Heart left ventricle (tissue), 16 donors: ENCODE data around the gene PPM1F. TPM values are rescaled to one million over a fixed set of nuclear protein-coding genes. Genes with fewer than 3 reads are reported as not detected.

Source experiments
- ATAC-seq, 4 donors: fragments of 200-7000 bp; cut with Tn5 transposase; one replicate each; pipeline ENCODE4 v1.9.1; 2020 to 2022; ENCODE audit warnings: moderate library complexity in 4 of 4, mild to moderate bottlenecking in 3 of 4, moderate number of reproducible peaks in 1 of 4
- DNase-seq, 5 donors: peaks; one replicate each; pipeline ENCODE4 v3.0.0-alpha.2; 2020
- H3K27ac ChIP-seq, 12 donors: fragments of 200-600 bp; sonication (generic) in 4 of 12; one replicate each; pipeline versions ENCODE4 v1.5.0 to v1.8.0; 2016 to 2022; ENCODE audit warnings: mild to moderate bottlenecking in 2 of 12
- H3K27me3 ChIP-seq, 9 donors: fragments of 200-600 bp; sonication (generic) in 2 of 9; one replicate each; pipeline versions ENCODE4 v1.5.1 to v1.8.0; 2016 to 2022; ENCODE audit warnings: mild to moderate bottlenecking in 3 of 9
- H3K36me3 ChIP-seq, 9 donors: fragments of 200-600 bp; sonication (generic) in 2 of 9; one replicate each; pipeline versions ENCODE4 v1.5.0 to v1.8.0; 2018 to 2022; ENCODE audit warnings: mild to moderate bottlenecking in 2 of 9
- H3K4me1 ChIP-seq, 12 donors: fragments of 200-600 bp; sonication (generic) in 4 of 12; one replicate each; pipeline versions ENCODE4 v1.5.0 to v1.8.0; 2016 to 2022; ENCODE audit warnings: mild to moderate bottlenecking in 3 of 12
- H3K4me3 ChIP-seq, 12 donors: fragments of 200-600 bp; sonication (generic) in 4 of 12; one replicate each; pipeline versions ENCODE4 v1.5.0 to v1.8.0; 2017 to 2022; ENCODE audit warnings: mild to moderate bottlenecking in 9 of 12, moderate library complexity in 4 of 12
- H3K9me3 ChIP-seq, 12 donors: fragments of 200-600 bp; sonication (generic) in 4 of 12; one replicate each; pipeline versions ENCODE4 v1.5.0 to v1.8.0; 2016 to 2022; ENCODE audit warnings: mild to moderate bottlenecking in 1 of 12
- POLR2A ChIP-seq, 2 donors: fragments of 450-650 bp; IDR thresholded peaks; one replicate each; pipeline ENCODE4 v1.6.1; 2017; ENCODE audit warnings: antibody characterized with exemption in 2 of 2, mild to moderate bottlenecking in 2 of 2, moderate library complexity in 2 of 2
- WGBS, 4 donors: extraction: QIAGEN DNeasy Blood & Tissue Kit in 2 of 4; methylation state at CpG; one replicate each; pipeline versions ENCODE4 v1.1.5 to v1.1.7; 2013 to 2018; 5-methylcytosine and 5-hydroxymethylcytosine counted together
- intact Hi-C, 10 donors: fragments of 100-400 bp; cut with DNase I; formaldehyde crosslinking; loops; one replicate each; pipeline versions ENCODE4 v1.11.1 to v1.14.2; 2022
- polyA plus RNA-seq, 2 donors: library from polyadenylated mRNA; stranded (reverse); fragments of 200-250 nt; gene quantifications; one replicate each; pipeline ENCODE4 v1.2.3, GENCODE V29; 2013
- total RNA-seq, 9 donors: library from RNA; depleted of rRNA in 2 of 9; stranded (reverse); fragments of >200 nt in 2 of 9; fragmentation: NEBNext Ultra II Directional in 3 of 9; extraction: Animal tissue kit (Norgen Biotek cat#: 25700) in 3 of 9; gene quantifications; one replicate each; pipeline versions ENCODE4 v1.1.0 to v1.2.4, GENCODE V29; 2016 to 2023
- TF ChIP-seq, protein P1 (sequence below), 12 donors: fragments of 200-600 bp; sonication (generic) in 4 of 12; IDR thresholded peaks; one replicate each; pipeline versions ENCODE4 v1.5.0 to v1.8.0; 2018 to 2022; ENCODE audit warnings: antibody characterized with exemption in 12 of 12, mild to moderate bottlenecking in 5 of 12
- donor health status: ischemic (EF 13 %, LVEDD 7.1; RV severe dilation, severe dysfunction).
- donor health status: healthy with polysubstance abuse.
- donor health status: DM: no; HTN: yes; CAD: no.
- donor health status: DM: no; HTN: no; CAD: no.
- donor health status: ischemic (EF 25% LVEDD 6.9; RV normal size, moderate dysfunction).
- donor health status: ischemic (EF 25% LVEDD 5.7; RV mildly dilated, moderate dysfunction).
- donor health status: healthy.
- donor health status: DM: yes; HTN: yes; CAD: no.
- donor health status: ischemic (EF 35%, LVEDD 5.7; RV mildly dilated, moderate dysfunction).
- donor health status: nonischemic (EF 11% LVEDD 7.7; RV severe dilation, severe dysfunction).
- donor health status: DM: yes; HTN: yes; CAD: no.
- donor health status: PGD.
- donor health status: ischemic (EF 29% LVEDD 5.4; RV normal size, mild dysfunction).
- donor health status: nonischemic (EF 23%, LVEDD 6.1; RV moderate dilation, normal function).

The PPM1F gene
- total and polyA plus RNA-seq, 11 donors: 12.1 to 51.1 (median 20.2) TPM

DNA sequence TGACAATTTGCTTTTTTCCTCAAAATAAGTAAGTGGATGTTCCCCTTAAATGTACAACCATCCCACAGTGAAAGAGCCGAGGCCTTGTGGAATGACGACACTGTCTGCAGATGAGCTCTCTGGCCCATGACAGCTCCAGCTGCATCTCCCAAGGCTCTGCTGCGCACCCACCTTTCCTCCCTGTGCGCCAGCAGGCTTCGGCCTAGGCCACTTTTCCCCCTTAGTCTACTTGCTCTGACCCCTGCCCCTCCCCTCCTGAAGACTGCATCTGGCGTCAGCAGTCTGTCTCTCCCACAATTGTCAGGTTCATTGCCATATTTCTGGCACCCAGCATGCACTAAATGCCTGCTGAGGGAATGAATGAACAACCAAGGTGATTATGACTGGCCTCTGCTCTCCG is 27.9 kb upstream of the PPM1F start:
- Histone ChIP-seq H3K27me3 (no peaks in the 10 kb centered on the region), H3K27ac (no peak overlapping the region), H3K9me3 (no peaks in the 10 kb centered on the region), H3K36me3 (peaks cover 0 to 8% (median 0%) of the 10 kb centered on the region in 9 donors), H3K4me3 (no peak overlapping the region), H3K4me1 (peaks cover 0 to 23% (median 14%) of the 10 kb centered on the region in 12 donors)
- no peak for DNase-seq
- intact Hi-C loops: loop anchor here in 1 of 10 donors (5.0 kb wide), 1 partner anchor 43 kb away; no protein-coding TSS in a partner anchor
- ATAC-seq: no peak
- TF ChIP-seq, protein P1, sequence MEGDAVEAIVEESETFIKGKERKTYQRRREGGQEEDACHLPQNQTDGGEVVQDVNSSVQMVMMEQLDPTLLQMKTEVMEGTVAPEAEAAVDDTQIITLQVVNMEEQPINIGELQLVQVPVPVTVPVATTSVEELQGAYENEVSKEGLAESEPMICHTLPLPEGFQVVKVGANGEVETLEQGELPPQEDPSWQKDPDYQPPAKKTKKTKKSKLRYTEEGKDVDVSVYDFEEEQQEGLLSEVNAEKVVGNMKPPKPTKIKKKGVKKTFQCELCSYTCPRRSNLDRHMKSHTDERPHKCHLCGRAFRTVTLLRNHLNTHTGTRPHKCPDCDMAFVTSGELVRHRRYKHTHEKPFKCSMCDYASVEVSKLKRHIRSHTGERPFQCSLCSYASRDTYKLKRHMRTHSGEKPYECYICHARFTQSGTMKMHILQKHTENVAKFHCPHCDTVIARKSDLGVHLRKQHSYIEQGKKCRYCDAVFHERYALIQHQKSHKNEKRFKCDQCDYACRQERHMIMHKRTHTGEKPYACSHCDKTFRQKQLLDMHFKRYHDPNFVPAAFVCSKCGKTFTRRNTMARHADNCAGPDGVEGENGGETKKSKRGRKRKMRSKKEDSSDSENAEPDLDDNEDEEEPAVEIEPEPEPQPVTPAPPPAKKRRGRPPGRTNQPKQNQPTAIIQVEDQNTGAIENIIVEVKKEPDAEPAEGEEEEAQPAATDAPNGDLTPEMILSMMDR (IDR thresholded peaks at IDR 0.05): no peak
- no peak for TF ChIP-seq POLR2A (IDR thresholded peaks at IDR 0.05)
- 71 to 80% (median 77%) methylated on average over 7 of the region's 7 CpGs for WGBS, 4 donors

DNA sequence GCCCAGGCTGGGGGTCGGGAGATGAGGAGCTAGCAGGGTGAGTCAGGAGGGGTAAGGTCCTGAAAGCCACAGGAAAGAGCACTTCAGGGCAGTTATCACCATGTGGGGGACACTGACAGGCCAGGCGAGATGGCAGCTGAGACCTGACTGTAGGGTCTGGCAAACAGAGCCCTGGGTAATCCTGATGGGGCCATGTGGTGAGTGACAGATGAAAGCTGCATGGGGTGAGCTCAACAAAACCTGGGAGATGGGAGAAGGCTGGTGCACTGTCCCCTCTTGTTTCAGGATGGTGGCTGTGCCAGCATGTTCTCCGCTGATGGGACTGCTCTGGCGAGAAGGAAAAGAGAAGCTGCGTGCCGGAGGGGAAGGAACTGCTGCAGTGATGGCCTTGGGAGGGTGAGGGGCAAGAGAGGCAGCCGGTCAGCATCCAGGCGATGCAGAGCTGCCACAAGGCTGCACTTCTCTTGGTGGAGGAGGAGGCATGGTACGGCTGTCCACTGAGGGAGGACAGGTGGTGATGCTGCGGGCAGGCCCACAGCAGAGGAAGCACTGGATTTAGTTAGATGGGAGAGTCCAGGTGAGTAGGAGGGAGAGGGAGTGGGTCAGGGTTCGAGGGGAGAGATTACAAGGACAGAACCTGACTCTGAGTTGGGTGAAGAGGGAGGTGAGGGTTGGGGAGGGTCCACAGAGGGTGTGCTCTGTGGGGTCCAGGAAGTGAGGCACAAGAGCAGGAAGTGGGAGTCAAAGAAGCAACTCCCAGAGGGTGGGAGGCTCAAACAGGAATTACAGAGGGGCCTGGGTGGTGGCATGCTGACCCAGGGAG is 26.1 kb upstream of the PPM1F start:
- Histone ChIP-seq H3K4me1 (peaks cover 0 to 23% (median 14%) of the 10 kb centered on the region in 12 donors), H3K9me3 (no peaks in the 10 kb centered on the region), H3K36me3 (peaks cover 0 to 26% (median 16%) of the 10 kb centered on the region in 9 donors), H3K27ac (no peak overlapping the region), H3K27me3 (no peaks in the 10 kb centered on the region), H3K4me3 (no peak overlapping the region)
- DNase-seq (no peak), ATAC-seq (no peak)
- intact Hi-C loops: no loop called here
- TF ChIP-seq, protein P1 (IDR thresholded peaks at IDR 0.05): no peak
- no peak for TF ChIP-seq POLR2A (IDR thresholded peaks at IDR 0.05)
- 72 to 82% (median 80%) methylated on average over 11 of the region's 11 CpGs for WGBS, 4 donors

DNA sequence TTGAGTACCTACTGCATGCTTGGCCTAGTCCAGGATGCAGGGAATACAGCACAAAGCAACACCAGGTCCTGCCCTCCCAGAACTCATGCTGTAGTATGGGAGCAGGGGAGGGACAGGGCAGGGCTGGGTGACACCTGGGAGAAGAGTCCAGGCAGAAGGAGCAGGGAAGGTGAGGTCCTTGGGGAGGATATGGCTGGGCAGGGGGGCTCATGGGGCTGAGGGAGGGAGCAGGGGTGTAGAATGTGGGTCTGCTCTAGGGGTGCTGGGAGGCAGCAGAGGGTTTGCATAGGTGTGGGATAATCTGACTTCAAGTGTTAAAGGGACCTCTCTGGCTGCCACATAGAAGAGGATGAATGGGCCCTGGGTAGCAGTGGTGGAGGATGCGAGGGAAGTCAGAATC is 25.2 kb upstream of the PPM1F start:
- TF ChIP-seq, protein P1 (IDR thresholded peaks at IDR 0.05): no peak
- no peak for TF ChIP-seq POLR2A (IDR thresholded peaks at IDR 0.05)
- Histone ChIP-seq H3K36me3 (peaks cover 0 to 35% (median 25%) of the 10 kb centered on the region in 9 donors), H3K4me3 (no peak overlapping the region), H3K4me1 (peaks cover 0 to 20% (median 14%) of the 10 kb centered on the region in 12 donors), H3K27me3 (no peaks in the 10 kb centered on the region), H3K9me3 (no peaks in the 10 kb centered on the region), H3K27ac (no peak overlapping the region)
- DNase-seq: no peak
- intact Hi-C loops: no loop called here
- WGBS, 4 donors: 95 to 100% (median 97%) methylated on average over 1 of the region's 1 CpG
- ATAC-seq: no peak

- Histone ChIP-seq H3K36me3 (peaks cover 0 to 55% (median 44%) of the 10 kb centered on the region in 9 donors), H3K9me3 (no peaks in the 10 kb centered on the region), H3K27me3 (no peaks in the 10 kb centered on the region), H3K4me1 (peaks cover 0 to 7% (median under 1%) of the 10 kb centered on the region in 12 donors), H3K27ac (no peak overlapping the region), H3K4me3 (no peak overlapping the region)
- 93 to 97% (median 95%) methylated on average over 5 of the region's 5 CpGs for WGBS, 4 donors
- no peak for DNase-seq
- intact Hi-C loops: no loop called here
- ATAC-seq: no peak
- TF ChIP-seq POLR2A (IDR thresholded peaks at IDR 0.05): no peak
- TF ChIP-seq, protein P1 (IDR thresholded peaks at IDR 0.05): no peak
Measured at GRCh38 chr22:21975854-21976345, 23.3 kb upstream of the PPM1F start.
